Parathyroid adenoma (tissue), 2 donors: Measurements from ENCODE around the gene THAP7.
"Not testable (repeated sequence)": the region's sequence is repeated elsewhere in the genome, so short reads cannot be mapped to it uniquely, and the experiment has no call there.

ENCODE experiments used
- H2AFZ ChIP-seq: fragments of 300-600 bp; sonication (generic); one replicate; pipeline ENCODE4 v1.7.0; 2017; ENCODE audit warnings: antibody characterized with exemption, mild to moderate bottlenecking
- H3K27ac ChIP-seq: fragments of 300-600 bp; sonication (generic); one replicate; pipeline ENCODE4 v1.7.0; 2017
- H3K27me3 ChIP-seq: fragments of 300-600 bp; sonication (generic); one replicate; pipeline ENCODE4 v1.7.0; 2017; ENCODE audit warnings: low read length; ENCODE audit not compliant: control insufficient read depth, insufficient read depth
- H3K36me3 ChIP-seq: fragments of 300-600 bp; sonication (generic); one replicate; pipeline ENCODE4 v1.7.0; 2017; ENCODE audit warnings: low read length; ENCODE audit not compliant: control insufficient read depth, insufficient read depth
- H3K4me1 ChIP-seq: fragments of 300-600 bp; sonication (generic); one replicate; pipeline ENCODE4 v1.7.0; 2017; ENCODE audit warnings: control low read depth
- H3K4me2 ChIP-seq: fragments of 300-600 bp; sonication (generic); one replicate; pipeline ENCODE4 v1.7.0; 2017; ENCODE audit warnings: low read length
- H3K4me3 ChIP-seq: fragments of 300-600 bp; sonication (generic); one replicate; pipeline ENCODE4 v1.7.0; 2017; ENCODE audit warnings: low read depth, low read length
- H3K79me2 ChIP-seq: fragments of 300-600 bp; sonication (generic); one replicate; pipeline ENCODE4 v1.7.0; 2017; ENCODE audit warnings: control low read depth
- H3K9ac ChIP-seq: fragments of 300-600 bp; sonication (generic); one replicate; pipeline ENCODE4 v1.7.0; 2017; ENCODE audit warnings: mild to moderate bottlenecking
- H3K9me3 ChIP-seq: fragments of 300-600 bp; sonication (generic); one replicate; pipeline ENCODE4 v1.7.0; 2017; ENCODE audit warnings: low read length; ENCODE audit not compliant: control insufficient read depth
- TF ChIP-seq, protein P1 (sequence below): fragments of 300-600 bp; sonication (generic); IDR thresholded peaks from one replicate; pipeline ENCODE4 v1.7.0; 2017; ENCODE audit warnings: antibody characterized with exemption, mild to moderate bottlenecking
- donor health status: primary hyperparathyroidism.

The THAP7 gene

DNA sequence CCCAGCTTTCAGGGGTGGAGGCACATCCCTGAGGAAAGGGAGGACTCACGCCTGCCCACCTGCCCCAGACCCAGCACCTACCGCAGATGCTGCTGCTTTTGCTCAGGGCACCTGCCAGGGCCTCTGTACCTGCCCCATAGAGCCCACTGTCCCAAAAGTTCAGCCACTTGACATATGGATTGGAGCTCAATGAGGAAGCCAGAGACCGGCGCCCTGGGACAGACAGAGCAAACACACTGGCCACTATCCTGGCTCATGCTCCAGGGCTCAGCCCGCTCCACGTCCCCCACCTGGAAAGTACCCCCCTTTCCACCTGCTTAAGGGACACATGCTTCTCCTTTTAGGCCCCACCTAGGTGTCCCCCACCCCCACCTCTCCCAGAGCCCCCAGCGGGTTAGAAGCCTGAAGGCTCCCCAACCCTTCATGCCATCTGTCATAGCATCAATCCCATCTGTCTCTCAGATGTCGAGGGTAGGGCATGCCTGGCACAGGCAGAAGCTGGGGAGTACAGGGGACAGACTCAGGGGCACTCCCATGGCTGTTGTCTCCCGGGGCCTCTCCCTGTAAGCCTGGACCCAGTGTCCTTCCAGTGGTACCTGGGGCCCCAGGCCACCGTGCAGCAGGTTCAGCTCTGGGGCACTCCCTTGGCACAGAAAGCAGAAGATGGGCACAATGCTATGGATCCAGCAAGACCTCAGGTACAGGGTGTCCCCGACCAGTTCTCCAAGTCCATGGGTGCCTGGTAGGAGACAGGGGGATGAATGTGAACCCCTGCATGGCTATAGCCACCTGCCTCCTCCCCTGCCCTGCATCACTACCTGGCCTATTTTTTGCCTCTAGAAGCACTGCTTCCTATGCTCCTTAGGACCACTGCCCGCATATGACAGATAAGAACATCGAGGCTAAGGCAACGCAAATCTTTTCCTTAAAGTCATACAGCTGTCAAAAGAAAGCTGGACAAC is 10.8 kb upstream of the THAP7 start:
- H3K9ac ChIP-seq: no peak overlapping the region
- H3K79me2 ChIP-seq: no peaks in the 10 kb centered on the region
- H3K9me3 ChIP-seq: no peaks in the 10 kb centered on the region
- TF ChIP-seq, protein P1, sequence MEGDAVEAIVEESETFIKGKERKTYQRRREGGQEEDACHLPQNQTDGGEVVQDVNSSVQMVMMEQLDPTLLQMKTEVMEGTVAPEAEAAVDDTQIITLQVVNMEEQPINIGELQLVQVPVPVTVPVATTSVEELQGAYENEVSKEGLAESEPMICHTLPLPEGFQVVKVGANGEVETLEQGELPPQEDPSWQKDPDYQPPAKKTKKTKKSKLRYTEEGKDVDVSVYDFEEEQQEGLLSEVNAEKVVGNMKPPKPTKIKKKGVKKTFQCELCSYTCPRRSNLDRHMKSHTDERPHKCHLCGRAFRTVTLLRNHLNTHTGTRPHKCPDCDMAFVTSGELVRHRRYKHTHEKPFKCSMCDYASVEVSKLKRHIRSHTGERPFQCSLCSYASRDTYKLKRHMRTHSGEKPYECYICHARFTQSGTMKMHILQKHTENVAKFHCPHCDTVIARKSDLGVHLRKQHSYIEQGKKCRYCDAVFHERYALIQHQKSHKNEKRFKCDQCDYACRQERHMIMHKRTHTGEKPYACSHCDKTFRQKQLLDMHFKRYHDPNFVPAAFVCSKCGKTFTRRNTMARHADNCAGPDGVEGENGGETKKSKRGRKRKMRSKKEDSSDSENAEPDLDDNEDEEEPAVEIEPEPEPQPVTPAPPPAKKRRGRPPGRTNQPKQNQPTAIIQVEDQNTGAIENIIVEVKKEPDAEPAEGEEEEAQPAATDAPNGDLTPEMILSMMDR: no peak
- no peak overlapping the region for H3K27ac ChIP-seq
- H3K4me1 ChIP-seq: no peaks in the 10 kb centered on the region
- H3K4me3 ChIP-seq: no peak overlapping the region
- H3K27me3 ChIP-seq: no peaks in the 10 kb centered on the region
- no peak overlapping the region for H2AFZ ChIP-seq
- no peak overlapping the region for H3K4me2 ChIP-seq
- H3K36me3 ChIP-seq: no peaks in the 10 kb centered on the region

DNA sequence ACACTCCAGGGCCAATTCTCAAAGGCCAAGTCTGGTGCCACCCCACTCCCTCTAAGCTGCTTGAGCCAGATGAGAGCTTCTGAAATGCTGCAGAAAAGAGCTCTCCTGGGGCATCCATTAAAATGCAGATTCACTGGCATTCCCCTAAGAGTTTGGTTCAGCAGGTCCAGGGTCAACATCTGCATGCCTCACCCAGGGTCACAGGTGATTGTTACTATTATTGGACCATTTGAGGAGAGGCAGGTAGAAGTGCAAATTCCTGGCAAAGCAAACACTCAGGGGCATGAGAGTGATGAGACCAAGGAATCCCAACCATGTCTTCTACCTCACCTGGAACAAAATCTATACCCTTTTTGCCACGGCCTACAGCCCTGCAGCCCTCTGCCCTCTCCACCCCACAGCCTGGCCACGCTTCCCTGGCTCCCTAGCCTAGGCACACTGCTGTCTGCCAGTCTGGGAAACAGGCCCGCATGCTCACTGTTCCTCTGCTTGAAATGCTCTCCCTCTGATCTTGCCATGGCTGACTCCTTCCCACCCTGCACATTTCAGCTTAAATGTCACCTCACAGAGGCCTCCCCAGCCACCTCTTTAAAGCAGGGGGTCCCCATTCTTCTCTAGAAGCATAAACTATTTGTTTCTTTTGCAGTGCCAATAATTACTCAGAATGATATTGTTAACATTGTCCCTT is 8.7 kb upstream of the THAP7 start:
- Histone ChIP-seq H3K4me1 (no peaks in the 10 kb centered on the region), H3K27ac (no peak overlapping the region), H3K27me3 (no peaks in the 10 kb centered on the region), H3K4me2 (no peak overlapping the region), H2AFZ (no peak overlapping the region), H3K9ac (no peak overlapping the region), H3K79me2 (no peaks in the 10 kb centered on the region), H3K36me3 (no peaks in the 10 kb centered on the region), H3K4me3 (no peak overlapping the region), H3K9me3 (no peaks in the 10 kb centered on the region)
- TF ChIP-seq, protein P1: no peak

DNA sequence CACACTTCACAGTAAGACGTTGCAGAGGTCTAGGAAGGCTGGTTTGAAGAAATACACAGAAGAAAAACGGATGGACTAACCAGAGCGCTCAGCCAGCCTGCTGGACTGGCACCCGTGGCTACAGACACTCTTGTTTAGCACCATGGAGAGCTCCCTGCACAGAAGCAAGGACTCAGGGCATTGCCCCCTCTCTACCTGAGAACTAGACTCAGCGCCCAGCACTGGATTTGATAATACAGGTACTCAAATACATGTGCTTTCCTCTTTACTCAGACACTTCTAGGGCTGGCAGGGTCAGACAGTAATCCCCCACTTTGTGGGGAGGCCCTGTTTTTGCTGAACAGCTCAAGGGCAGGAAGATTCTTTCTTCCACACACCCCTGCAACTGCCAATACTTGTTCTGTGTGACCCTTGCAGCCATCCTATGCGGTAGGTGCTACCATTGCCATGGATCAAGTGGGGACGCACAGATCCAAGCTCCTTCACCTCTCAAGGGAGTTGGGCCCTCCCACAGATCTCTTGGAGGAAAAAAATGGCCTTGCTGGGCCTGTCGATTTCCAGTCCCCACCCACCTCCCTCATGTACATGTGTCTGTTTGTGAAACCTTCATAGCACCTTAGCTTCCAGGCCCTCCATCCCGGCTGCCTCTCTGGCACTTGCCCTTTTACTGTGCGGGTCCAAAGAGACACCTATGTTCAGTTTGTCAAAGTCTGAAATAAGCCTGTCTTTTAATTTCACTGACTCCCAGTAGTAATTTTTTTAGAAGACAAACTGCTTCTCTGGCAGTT is 7.9 kb upstream of the THAP7 start:
- no peak overlapping the region for H2AFZ ChIP-seq
- H3K79me2 ChIP-seq: no peaks in the 10 kb centered on the region
- H3K4me1 ChIP-seq: no peaks in the 10 kb centered on the region
- no peaks in the 10 kb centered on the region for H3K9me3 ChIP-seq
- no peak overlapping the region for H3K4me3 ChIP-seq
- TF ChIP-seq, protein P1: no peak
- no peaks in the 10 kb centered on the region for H3K27me3 ChIP-seq
- no peaks in the 10 kb centered on the region for H3K36me3 ChIP-seq
- H3K4me2 ChIP-seq: no peak overlapping the region
- no peak overlapping the region for H3K27ac ChIP-seq
- no peak overlapping the region for H3K9ac ChIP-seq

DNA sequence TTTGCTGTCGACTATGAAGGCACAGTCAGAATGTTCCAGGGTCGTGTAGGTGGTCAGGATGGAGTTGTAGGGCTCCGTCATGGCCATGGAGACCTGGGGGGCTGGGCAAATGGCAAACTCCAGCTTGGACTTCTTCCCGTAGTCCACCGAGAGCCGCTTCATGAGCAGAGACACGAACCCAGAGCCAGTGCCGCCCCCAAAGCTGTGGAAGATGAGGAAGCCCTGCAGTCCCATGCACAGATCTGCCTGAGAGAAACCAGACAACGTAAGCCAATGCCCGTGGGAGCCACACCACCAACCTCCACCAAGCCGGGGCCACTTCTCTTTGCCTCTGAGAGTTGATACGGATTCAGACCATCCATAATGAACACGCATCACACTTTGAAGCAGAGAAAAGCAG is 7.3 kb upstream of the THAP7 start:
- not testable (repeated sequence) for H3K27me3 ChIP-seq, H3K27ac ChIP-seq, H3K4me1 ChIP-seq, H2AFZ ChIP-seq, H3K79me2 ChIP-seq, H3K4me3 ChIP-seq, H3K4me2 ChIP-seq, H3K36me3 ChIP-seq, H3K9ac ChIP-seq, H3K9me3 ChIP-seq

DNA sequence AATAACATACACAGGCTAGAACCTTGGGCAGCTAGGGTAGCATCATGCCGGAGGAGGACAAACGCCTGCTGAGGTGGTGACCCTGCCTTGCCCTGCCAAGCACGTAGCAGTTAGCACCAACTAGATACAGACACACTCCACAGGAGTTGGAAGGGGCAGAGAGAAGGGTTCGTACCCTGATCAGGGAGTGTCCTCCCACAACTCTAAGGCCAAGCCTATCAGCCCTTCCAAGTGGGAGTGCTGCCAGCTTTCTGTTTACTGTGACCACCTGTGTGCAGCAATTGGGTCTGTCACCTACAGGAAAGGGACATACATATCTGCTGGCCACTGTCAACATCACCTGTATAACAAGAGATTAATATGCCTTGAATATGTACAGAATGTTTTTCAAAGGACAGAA is 1.9 kb upstream of the THAP7 start:
- Histone ChIP-seq H3K4me1 (peaks cover 7% of the 10 kb centered on the region), H3K4me3 (no peak overlapping the region), H3K9me3 (no peaks in the 10 kb centered on the region), H3K9ac (no peak overlapping the region), H3K79me2 (no peaks in the 10 kb centered on the region), H3K4me2 (no peak overlapping the region), H2AFZ (no peak overlapping the region), H3K36me3 (no peaks in the 10 kb centered on the region), H3K27me3 (no peaks in the 10 kb centered on the region), H3K27ac (no peak overlapping the region)
- TF ChIP-seq, protein P1: no peak
